Loucy (cell line): ENCODE results near the gene GIMAP5.

Experiments used
- CTCF ChIP-seq: fragments of 200-600 bp; sonication (generic); conservative IDR thresholded peaks from 2 replicates; pipeline ENCODE4 v1.5.1; 2014; ENCODE audit warnings: mild to moderate bottlenecking, antibody characterized with exemption, low read length
- EZH2phosphoT487 ChIP-seq: fragments of 200-600 bp; IDR thresholded peaks from 2 replicates; pipeline ENCODE4 v1.6.1; 2018; ENCODE audit warnings: antibody characterized with exemption, mild to moderate bottlenecking, moderate library complexity, borderline replicate concordance

- TF ChIP-seq CTCF = no peak
- no peak for TF ChIP-seq EZH2phosphoT487
Observed at GRCh38 chr7:150721970-150722373, 15.2 kb upstream of the GIMAP5 start.
